Stimulated activated CD8-positive, alpha-beta memory T cell treated with anti-CD3 and anti-CD28 coated beads, Interleukin-7, amount 100 ng/mL, for 24 hours (primary cell): ENCODE data around the gene PYHIN1.

ENCODE experiments used
- DNase-seq: peaks from one replicate; pipeline ENCODE4 v3.0.0-alpha.2; 2020; ENCODE audit warnings: low read depth

PYHIN1 gene

GRCh38 chr1:159014851-159015250, 83.5 kb downstream of the PYHIN1 start:
- DNase-seq, result no peak

- DNase-seq, result no peak
Measured at GRCh38 chr1:159015440-159015909, 84.1 kb downstream of the PYHIN1 start.

DNA sequence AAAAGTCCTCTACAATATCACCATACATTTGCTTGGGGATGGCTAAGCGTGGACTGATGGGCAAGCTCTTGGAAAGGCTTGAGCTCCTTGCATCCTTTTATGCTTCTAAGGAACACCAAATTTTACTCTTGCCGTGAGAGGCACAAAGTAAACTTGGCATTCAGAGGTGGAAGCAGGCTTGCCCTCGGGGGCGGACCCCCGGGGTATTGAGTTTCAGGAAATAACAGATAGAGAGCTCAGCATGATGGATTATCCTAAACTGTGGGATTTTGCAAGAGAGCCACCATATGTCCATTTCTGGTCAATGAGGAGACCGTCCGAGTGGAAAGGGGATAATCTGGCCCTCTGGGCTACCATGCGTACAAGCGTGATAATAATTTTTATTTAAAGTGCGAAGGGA, 92.4 kb downstream of the PYHIN1 start:
- no peak for DNase-seq

GRCh38 chr1:159025043-159025442, 93.7 kb downstream of the PYHIN1 start:
- no peak for DNase-seq
